ENCODE measurements around the gene LSAMP. TPM values are rescaled to one million over a fixed set of nuclear protein-coding genes. Genes with fewer than 3 reads are reported as not detected.
A peak's percentile ranks its signal among the peaks of the same experiment; 100 is the strongest.

The LSAMP gene
- total RNA-seq = 1 to 10 TPM; 1.3 to 8.3 (median 1.8) TPM

- TF ChIP-seq POLR2A (IDR thresholded peaks at IDR 0.05) (no peak), CTCF (IDR thresholded peaks at IDR 0.05) (no peak)
- Histone ChIP-seq H3K27ac (no peak within 1 kb of the TSS), H3K4me1 (no peaks in the 10 kb centered on the region), H3K36me3 (no peaks in the 10 kb centered on the region), H3K27me3 (no peaks in the 10 kb centered on the region), H3K4me3 (peak within 1 kb of the TSS in 3 of 4 donors; percentile 10 to 40 (median 13)), H3K9me3 (no peaks in the 10 kb centered on the region)
- no peak for DNase-seq
Observed at GRCh38 chr3:116445311-116445841, at the start of gene LSAMP. LSAMP (minus strand) TSS chr3:116445487.

DNA sequence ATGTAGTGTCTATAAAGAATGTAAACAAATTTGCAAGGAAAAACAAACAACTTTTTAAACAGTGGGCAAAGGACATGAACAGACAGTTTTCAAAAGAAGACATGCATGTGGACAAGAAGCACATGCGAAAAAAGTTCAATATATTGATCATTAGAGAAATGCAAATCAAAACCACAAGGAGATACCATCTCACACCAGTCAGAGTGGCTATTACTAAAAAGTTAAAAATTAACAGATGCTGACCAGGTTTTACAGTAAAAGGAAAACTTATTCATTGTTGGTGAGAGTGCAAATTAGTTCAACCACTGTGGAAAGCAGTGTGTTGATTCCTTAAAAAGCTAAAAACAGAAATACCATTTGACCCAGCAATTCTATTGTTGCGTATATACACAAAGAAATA, 47.1 kb upstream of the LSAMP start:
- no peak overlapping the region for H3K27ac ChIP-seq
- no peaks in the 10 kb centered on the region for H3K36me3 ChIP-seq
- H3K27me3 ChIP-seq = no peaks in the 10 kb centered on the region
- no peak for DNase-seq
- no peak overlapping the region for H3K4me3 ChIP-seq
- TF ChIP-seq CTCF (IDR thresholded peaks at IDR 0.05) = no peak
- TF ChIP-seq POLR2A (IDR thresholded peaks at IDR 0.05) = no peak
- H3K4me1 ChIP-seq = no peaks in the 10 kb centered on the region
- no peaks in the 10 kb centered on the region for H3K9me3 ChIP-seq

DNA sequence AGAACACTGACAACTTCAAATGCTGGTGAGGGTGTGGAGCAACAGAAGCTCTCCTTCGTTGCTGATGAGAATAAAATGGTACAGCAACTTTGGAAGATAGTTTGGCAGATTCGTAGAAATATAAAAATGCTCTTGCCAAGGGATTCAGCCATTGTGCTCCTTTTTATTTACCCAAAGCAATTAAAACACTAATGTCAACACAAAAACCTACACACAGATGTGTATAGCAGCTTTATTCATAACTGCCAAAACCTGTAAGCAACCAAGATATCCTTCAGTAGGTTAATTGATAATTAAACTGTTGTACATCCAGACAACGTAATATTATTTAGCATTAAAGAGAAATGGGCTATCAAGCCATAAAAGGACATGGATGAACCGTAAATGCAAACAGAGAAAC, 37.8 kb upstream of the LSAMP start:
- Histone ChIP-seq H3K9me3 (peaks cover 0 to 7% (median 0%) of the 10 kb centered on the region in 4 donors), H3K36me3 (no peaks in the 10 kb centered on the region), H3K4me3 (no peak overlapping the region), H3K4me1 (no peaks in the 10 kb centered on the region), H3K27me3 (no peaks in the 10 kb centered on the region), H3K27ac (no peak overlapping the region)
- DNase-seq = no peak
- no peak for TF ChIP-seq POLR2A (IDR thresholded peaks at IDR 0.05)
- no peak for TF ChIP-seq CTCF (IDR thresholded peaks at IDR 0.05)

DNA sequence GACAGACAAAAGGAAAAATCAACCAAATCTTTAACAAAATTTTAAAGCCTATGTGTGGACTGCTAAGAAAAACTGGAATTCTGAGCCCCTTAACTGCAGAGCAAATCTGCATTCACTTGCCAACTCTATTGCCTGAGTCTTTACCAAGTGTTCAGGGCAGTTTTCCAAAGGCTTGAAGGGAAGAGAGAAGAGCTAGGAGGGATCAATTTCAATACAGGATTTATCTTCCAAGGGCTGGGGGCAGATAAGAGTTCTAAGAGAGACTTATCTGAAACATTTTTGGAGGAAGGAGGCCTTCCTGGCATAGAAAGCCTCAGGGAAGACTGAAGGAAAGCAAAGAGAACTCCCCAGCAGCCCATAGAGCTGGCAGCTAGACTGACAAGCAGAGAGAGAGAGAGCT, 31.4 kb upstream of the LSAMP start:
- no peak for DNase-seq
- Histone ChIP-seq H3K27ac (no peak overlapping the region), H3K27me3 (no peaks in the 10 kb centered on the region), H3K36me3 (no peaks in the 10 kb centered on the region), H3K4me3 (no peak overlapping the region), H3K9me3 (peaks cover 0 to 7% (median 0%) of the 10 kb centered on the region in 4 donors), H3K4me1 (no peaks in the 10 kb centered on the region)
- TF ChIP-seq CTCF (IDR thresholded peaks at IDR 0.05) (no peak), POLR2A (IDR thresholded peaks at IDR 0.05) (no peak)

- Histone ChIP-seq H3K27ac (no peak overlapping the region), H3K4me1 (no peaks in the 10 kb centered on the region), H3K36me3 (no peaks in the 10 kb centered on the region), H3K4me3 (no peak overlapping the region), H3K9me3 (peaks cover 0 to 7% (median 0%) of the 10 kb centered on the region in 4 donors), H3K27me3 (no peaks in the 10 kb centered on the region)
- no peak for DNase-seq
- TF ChIP-seq CTCF (IDR thresholded peaks at IDR 0.05) = no peak
- TF ChIP-seq POLR2A (IDR thresholded peaks at IDR 0.05) = no peak
Observed at GRCh38 chr3:116474801-116475200, 29.5 kb upstream of the LSAMP start.
